CD14-positive monocyte (primary cell): ENCODE measurements around the gene ACVRL1. TPM values are rescaled to one million over a fixed set of nuclear protein-coding genes. Genes with fewer than 3 reads are reported as not detected.

Source experiments
- DNase-seq, 3 donors: peaks; one replicate each; pipeline ENCODE4 v3.0.0-alpha.2; 2011 to 2022
- H2AFZ ChIP-seq: 2 replicates; pipeline ENCODE4 v1.6.0; 2012; ENCODE audit warnings: mild to moderate bottlenecking, low read depth, low read length, inconsistent platforms; ENCODE audit not compliant: insufficient read depth, poor library complexity, severe bottlenecking
- H3K27ac ChIP-seq, 2 donors: 1 replicate in 1 of 2; 2 replicates in 1 of 2; pipeline ENCODE4 v1.5.1; 2012 to 2013; ENCODE audit warnings: low read length in 2 of 2, control low read depth in 1 of 2, inconsistent platforms in 1 of 2, low read depth in 1 of 2, mild to moderate bottlenecking in 1 of 2
- H3K27me3 ChIP-seq, 2 donors: one replicate each; pipeline versions ENCODE4 v1.6.0 to v1.6.1; 2011 to 2013; ENCODE audit warnings: low read length in 2 of 2; ENCODE audit not compliant: control insufficient read depth in 2 of 2, insufficient read depth in 2 of 2
- H3K36me3 ChIP-seq, 2 donors: replicated peaks in 1 of 2; 1 replicate in 1 of 2; 2 replicates in 1 of 2; pipeline versions ENCODE4 v1.5.1 to v1.6.1; 2012 to 2013; ENCODE audit warnings: low read length in 2 of 2, control low read depth in 1 of 2, inconsistent platforms in 1 of 2, mild to moderate bottlenecking in 1 of 2; ENCODE audit not compliant: insufficient read depth in 2 of 2, control insufficient read depth in 1 of 2
- H3K4me1 ChIP-seq, 2 donors: 1 replicate in 1 of 2; 2 replicates in 1 of 2; pipeline versions ENCODE4 v1.5.1 to v1.6.1; 2012 to 2013; ENCODE audit warnings: low read length in 2 of 2, control low read depth in 1 of 2, inconsistent platforms in 1 of 2, mild to moderate bottlenecking in 1 of 2, moderate library complexity in 1 of 2; ENCODE audit not compliant: insufficient read depth in 2 of 2, control insufficient read depth in 1 of 2
- H3K4me2 ChIP-seq: replicated peaks from 2 replicates; pipeline ENCODE3; 2012; ENCODE audit warnings: low read length, moderate library complexity, mild to moderate bottlenecking; ENCODE audit not compliant: poor library complexity, severe bottlenecking; ENCODE audit errors: extremely low read depth
- H3K4me3 ChIP-seq, 3 experiments: fragments of 200-600 bp in 1 of 3; sonication (generic) in 1 of 3; replicated peaks in 1 of 3; 1 replicate in 2 of 3; 2 replicates in 1 of 3; pipeline ENCODE4 v1.5.1; 2011 to 2013; ENCODE audit warnings: low read length in 3 of 3, mild to moderate bottlenecking in 3 of 3, control low read depth in 2 of 3, low read depth in 2 of 3, inconsistent platforms in 1 of 3, moderate library complexity in 1 of 3
- H3K79me2 ChIP-seq: 2 replicates; pipeline ENCODE4 v1.6.0; 2012; ENCODE audit warnings: mild to moderate bottlenecking, control low read depth, inconsistent platforms, low read length, moderate library complexity; ENCODE audit not compliant: insufficient read depth
- H3K9ac ChIP-seq: 2 replicates; pipeline ENCODE4 v1.6.0; 2017; ENCODE audit warnings: low read length, mild to moderate bottlenecking; ENCODE audit not compliant: insufficient read depth, poor library complexity, severe bottlenecking
- H3K9me3 ChIP-seq, 2 donors: replicated peaks in 1 of 2; 1 replicate in 1 of 2; 2 replicates in 1 of 2; pipeline versions ENCODE4 v1.5.1 to v1.6.1; 2012 to 2013; ENCODE audit warnings: low read length in 2 of 2, control low read depth in 1 of 2; ENCODE audit not compliant: control insufficient read depth in 1 of 2, insufficient read depth in 1 of 2
- H4K20me1 ChIP-seq: 2 replicates; pipeline ENCODE4 v1.6.0; 2012; ENCODE audit warnings: mild to moderate bottlenecking, low read length, control low read depth, moderate library complexity; ENCODE audit not compliant: insufficient read depth
- H3K27ac Mint-ChIP-seq, 7 donors: one replicate each; pipeline ENCODE4 v1.8.0; 2020; ENCODE audit warnings: mild to moderate bottlenecking in 7 of 7, mixed read lengths in 7 of 7, moderate library complexity in 6 of 7, inconsistent platforms in 2 of 7
- H3K27me3 Mint-ChIP-seq, 3 donors: one replicate each; pipeline ENCODE4 v1.8.0; 2021 to 2022; ENCODE audit warnings: low read depth in 3 of 3, mild to moderate bottlenecking in 3 of 3, mixed read lengths in 3 of 3, moderate library complexity in 3 of 3, inconsistent platforms in 1 of 3
- H3K36me3 Mint-ChIP-seq, 2 donors: one replicate each; pipeline ENCODE4 v1.8.0; 2020; ENCODE audit warnings: mixed read lengths in 2 of 2, inconsistent platforms in 1 of 2, mild to moderate bottlenecking in 1 of 2
- H3K4me1 Mint-ChIP-seq: one replicate; pipeline ENCODE4 v1.8.0; 2020; ENCODE audit warnings: mild to moderate bottlenecking, mixed read lengths
- H3K4me3 Mint-ChIP-seq, 2 donors: one replicate each; pipeline ENCODE4 v1.8.0; 2020; ENCODE audit warnings: mild to moderate bottlenecking in 2 of 2, mixed read lengths in 2 of 2, moderate library complexity in 1 of 2
- H3K9me3 Mint-ChIP-seq, 7 donors: one replicate each; pipeline ENCODE4 v1.8.0; 2020 to 2022; ENCODE audit warnings: mixed read lengths in 7 of 7, mild to moderate bottlenecking in 6 of 7, moderate library complexity in 6 of 7, inconsistent platforms in 2 of 7
- WGBS: methylation state at CpG from one replicate; pipeline ENCODE4 v1.1.5; 2013; ENCODE audit warnings: missing lambda C conversion rate; ENCODE audit not compliant: insufficient coverage; 5-methylcytosine and 5-hydroxymethylcytosine counted together
- intact Hi-C, 2 donors: fragments of 100-400 bp; cut with micrococcal nuclease; formaldehyde crosslinking; loops; one replicate each; pipeline versions ENCODE4 v1.15.0 to v1.15.1; 2023
- polyA plus RNA-seq, 3 donors: library from polyadenylated mRNA; depleted of rRNA in 1 of 3; unstranded in 2 of 3; stranded (reverse) in 1 of 3; fragments of 300-500 nt in 2 of 3; fragments of >200 nt in 1 of 3; fragmentation: Illumina TruSeq in 2 of 3; gene quantifications; 1 replicate in 2 of 3; 2 replicates in 1 of 3; pipeline ENCODE4 v1.2.3, GENCODE V29; 2012 to 2021
- TF ChIP-seq, protein P1 (sequence below): fragments of 200-600 bp; IDR thresholded peaks from one replicate; pipeline ENCODE4 v1.8.0; 2022; ENCODE audit warnings: antibody characterized with exemption, mild to moderate bottlenecking

ACVRL1 gene
- polyA plus RNA-seq, 3 donors: 1.5 to 3.6 (median 2.0) TPM

GRCh38 chr12:51910691-51911090 is 3.4 kb downstream of the ACVRL1 start:
- peak overlapping the region in 1 of 3 experiments; percentile 61 for H3K4me3 ChIP-seq
- no peak overlapping the region for H3K4me2 ChIP-seq
- intact Hi-C loops: no loop called here

GRCh38 chr12:51911307-51911706 is 4.0 kb downstream of the ACVRL1 start:
- intact Hi-C loops: no loop called here

More at GRCh38 chr12:51910691-51911090, 3.4 kb downstream of the ACVRL1 start:
- H3K9me3 Mint-ChIP-seq: peaks cover 0 to 8% (median 0%) of the 10 kb centered on the region in 7 donors
- peaks cover 10 to 22% of the 10 kb centered on the region in 2 donors for H3K27me3 ChIP-seq
- 51% methylated on average over 3 of the region's 3 CpGs for WGBS
- H3K79me2 ChIP-seq: peaks cover 5% of the 10 kb centered on the region
- no peak overlapping the region for H3K27ac ChIP-seq
- H3K27ac Mint-ChIP-seq: no peak overlapping the region
- H3K9me3 ChIP-seq: no peaks in the 10 kb centered on the region
- peak overlapping the region in 1 of 2 donors; percentile 26 for H3K4me3 Mint-ChIP-seq
- no peak overlapping the region for H3K9ac ChIP-seq
- TF ChIP-seq, protein P1, sequence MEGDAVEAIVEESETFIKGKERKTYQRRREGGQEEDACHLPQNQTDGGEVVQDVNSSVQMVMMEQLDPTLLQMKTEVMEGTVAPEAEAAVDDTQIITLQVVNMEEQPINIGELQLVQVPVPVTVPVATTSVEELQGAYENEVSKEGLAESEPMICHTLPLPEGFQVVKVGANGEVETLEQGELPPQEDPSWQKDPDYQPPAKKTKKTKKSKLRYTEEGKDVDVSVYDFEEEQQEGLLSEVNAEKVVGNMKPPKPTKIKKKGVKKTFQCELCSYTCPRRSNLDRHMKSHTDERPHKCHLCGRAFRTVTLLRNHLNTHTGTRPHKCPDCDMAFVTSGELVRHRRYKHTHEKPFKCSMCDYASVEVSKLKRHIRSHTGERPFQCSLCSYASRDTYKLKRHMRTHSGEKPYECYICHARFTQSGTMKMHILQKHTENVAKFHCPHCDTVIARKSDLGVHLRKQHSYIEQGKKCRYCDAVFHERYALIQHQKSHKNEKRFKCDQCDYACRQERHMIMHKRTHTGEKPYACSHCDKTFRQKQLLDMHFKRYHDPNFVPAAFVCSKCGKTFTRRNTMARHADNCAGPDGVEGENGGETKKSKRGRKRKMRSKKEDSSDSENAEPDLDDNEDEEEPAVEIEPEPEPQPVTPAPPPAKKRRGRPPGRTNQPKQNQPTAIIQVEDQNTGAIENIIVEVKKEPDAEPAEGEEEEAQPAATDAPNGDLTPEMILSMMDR: no peak
- H4K20me1 ChIP-seq: no peaks in the 10 kb centered on the region
- H3K36me3 ChIP-seq: peaks cover 0 to 8% of the 10 kb centered on the region in 2 donors
- peaks cover 51% of the 10 kb centered on the region for H3K4me1 Mint-ChIP-seq
- H3K36me3 Mint-ChIP-seq: peaks cover 16 to 25% of the 10 kb centered on the region in 2 donors
- peaks cover 50 to 61% of the 10 kb centered on the region in 2 donors for H3K4me1 ChIP-seq
- no peak for DNase-seq
- no peak overlapping the region for H2AFZ ChIP-seq
- peaks cover 16 to 28% (median 27%) of the 10 kb centered on the region in 3 donors for H3K27me3 Mint-ChIP-seq

More at GRCh38 chr12:51911307-51911706, 4.0 kb downstream of the ACVRL1 start:
- Mint-ChIP-seq H3K27me3 (peaks cover 13 to 26% (median 24%) of the 10 kb centered on the region in 3 donors), H3K4me1 (peaks cover 45% of the 10 kb centered on the region), H3K27ac (peak overlapping the region in 6 of 7 donors; percentile 53 to 79 (median 70)), H3K4me3 (peak overlapping the region in 1 of 2 donors; percentile 90), H3K9me3 (peaks cover 0 to 8% (median 0%) of the 10 kb centered on the region in 7 donors), H3K36me3 (peaks cover 21 to 25% of the 10 kb centered on the region in 2 donors)
- peaks cover 5% of the 10 kb centered on the region for H3K79me2 ChIP-seq
- H2AFZ ChIP-seq: no peak overlapping the region
- no peak overlapping the region for H3K9ac ChIP-seq
- H3K27ac ChIP-seq: peak overlapping the region in 1 of 2 donors; percentile 47
- H3K4me2 ChIP-seq: peak overlapping the region; percentile 69
- H3K4me1 ChIP-seq: peaks cover 44 to 55% of the 10 kb centered on the region in 2 donors
- H4K20me1 ChIP-seq: no peaks in the 10 kb centered on the region
- peak overlapping the region in 1 of 3 experiments; percentile 61 for H3K4me3 ChIP-seq
- peak; percentile 18 to 48 (median 37) for DNase-seq
- no peaks in the 10 kb centered on the region for H3K9me3 ChIP-seq
- peaks cover 10 to 21% of the 10 kb centered on the region in 2 donors for H3K27me3 ChIP-seq
- H3K36me3 ChIP-seq: peaks cover 0 to 9% of the 10 kb centered on the region in 2 donors
- TF ChIP-seq, protein P1: no peak
- 60% methylated on average over 3 of the region's 6 CpGs for WGBS
